Left ventricle myocardium superior (tissue), 1 donor: Measurements from ENCODE around the gene IL1R2. TPM values are rescaled to one million over a fixed set of nuclear protein-coding genes. Genes with fewer than 3 reads are reported as not detected.
"Not testable (repeated sequence)": the region's sequence is repeated elsewhere in the genome, so short reads cannot be mapped to it uniquely, and the experiment has no call there.

ENCODE experiments used
- ATAC-seq: fragments of 200-7000 bp; cut with Tn5 transposase; one replicate; pipeline ENCODE4 v1.9.1; 2020; ENCODE audit warnings: mild to moderate bottlenecking, moderate library complexity
- DNase-seq: peaks from one replicate; pipeline ENCODE4 v3.0.0-alpha.2; 2020
- intact Hi-C: fragments of 100-400 bp; cut with micrococcal nuclease; formaldehyde crosslinking; loops from one replicate; pipeline ENCODE4 v1.11.0; 2022
- total RNA-seq: library from RNA; stranded (reverse); fragmentation: NEBNext Ultra II Directional; extraction: Animal tissue kit (Norgen Biotek cat#: 25700); gene quantifications from one replicate; pipeline ENCODE4 v1.2.1, GENCODE V29; 2021
- donor health status: DM: no; HTN: yes; CAD: no; lungs with severe emphysema.

Gene IL1R2
- total RNA-seq, 1 donor from 2014 or later = 1.4 TPM

- peak; percentile 10 for ATAC-seq
- DNase-seq = no peak
- intact Hi-C loops = no loop called here
Measured at GRCh38 chr2:102064679-102065674, 73.2 kb downstream of the IL1R2 start.

DNA sequence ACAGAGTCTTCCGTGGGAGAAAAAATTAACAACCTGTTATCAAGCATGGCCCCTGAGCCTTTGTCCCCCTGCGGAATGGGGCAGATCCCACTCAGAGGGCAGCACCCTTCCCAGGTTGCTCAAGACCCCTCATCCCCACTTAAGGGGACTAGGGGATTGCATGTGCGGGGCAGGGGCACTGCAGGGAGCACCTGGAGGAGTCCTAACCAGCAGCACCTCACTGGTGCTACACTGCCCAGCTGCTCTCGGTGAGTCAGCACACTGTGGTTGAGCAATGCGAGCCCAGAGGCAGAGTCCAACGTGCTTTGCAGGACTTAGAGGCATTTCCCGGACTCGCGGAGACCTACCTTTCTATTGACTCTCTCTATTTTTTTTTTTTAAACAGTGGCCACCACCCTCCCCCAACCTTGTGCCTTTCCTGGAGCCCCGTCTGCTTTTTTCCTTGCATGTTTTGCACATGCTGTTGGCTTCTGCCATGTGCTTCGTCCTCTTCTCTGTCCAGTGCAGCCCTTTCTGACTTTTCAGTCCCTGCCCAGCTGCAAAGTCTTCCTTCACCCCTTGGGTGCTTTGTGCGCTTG lies 74.0 kb downstream of the IL1R2 start:
- intact Hi-C loops = no loop called here
- ATAC-seq (no peak), DNase-seq (peak; percentile 39)

DNA sequence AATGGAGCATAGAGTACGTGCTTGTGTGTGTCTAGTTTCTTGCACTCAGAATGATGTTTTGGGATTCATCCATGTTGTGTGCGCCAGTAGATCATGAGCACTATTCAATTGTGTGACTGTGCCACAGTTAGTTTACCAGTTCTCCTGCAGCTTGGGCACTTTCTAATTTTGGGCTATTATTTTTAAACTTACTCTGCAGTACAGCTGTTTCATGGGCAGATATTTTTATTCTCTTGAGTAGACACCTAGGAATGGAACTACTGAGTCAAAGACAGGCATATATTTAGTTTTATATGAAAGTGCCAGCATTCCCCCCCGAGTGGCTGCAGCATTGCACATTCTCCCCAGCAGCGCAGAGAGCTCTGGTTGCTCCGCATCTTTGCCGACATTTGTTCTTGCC lies 74.8 kb downstream of the IL1R2 start:
- intact Hi-C loops = no loop called here
- no peak for DNase-seq
- no peak for ATAC-seq

DNA sequence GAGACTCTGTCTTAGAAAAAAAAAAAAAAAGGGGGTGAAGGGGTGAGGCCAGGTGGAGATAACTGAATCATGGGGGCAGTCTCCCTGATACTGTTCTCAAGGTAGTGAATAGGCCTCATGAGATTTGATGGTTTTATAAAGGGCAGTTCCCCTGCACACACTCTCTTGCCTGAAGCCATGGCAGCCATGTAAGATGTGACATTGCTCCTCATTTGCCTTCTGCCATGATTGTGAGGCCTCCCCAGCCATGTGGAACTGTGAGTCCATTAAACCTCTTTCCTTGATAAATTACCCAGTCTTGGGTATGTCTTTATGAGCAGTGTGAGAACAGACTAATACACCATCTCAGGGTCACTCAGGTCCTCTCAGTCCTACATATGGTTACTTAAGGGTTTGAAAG lies 76.4 kb downstream of the IL1R2 start:
- ATAC-seq, DNase-seq, intact Hi-C loops: not testable (repeated sequence)

GRCh38 chr2:102069311-102069974 lies 77.7 kb downstream of the IL1R2 start:
- intact Hi-C loops = no loop called here
- peak; percentile 3 for ATAC-seq
- DNase-seq = no peak

DNA sequence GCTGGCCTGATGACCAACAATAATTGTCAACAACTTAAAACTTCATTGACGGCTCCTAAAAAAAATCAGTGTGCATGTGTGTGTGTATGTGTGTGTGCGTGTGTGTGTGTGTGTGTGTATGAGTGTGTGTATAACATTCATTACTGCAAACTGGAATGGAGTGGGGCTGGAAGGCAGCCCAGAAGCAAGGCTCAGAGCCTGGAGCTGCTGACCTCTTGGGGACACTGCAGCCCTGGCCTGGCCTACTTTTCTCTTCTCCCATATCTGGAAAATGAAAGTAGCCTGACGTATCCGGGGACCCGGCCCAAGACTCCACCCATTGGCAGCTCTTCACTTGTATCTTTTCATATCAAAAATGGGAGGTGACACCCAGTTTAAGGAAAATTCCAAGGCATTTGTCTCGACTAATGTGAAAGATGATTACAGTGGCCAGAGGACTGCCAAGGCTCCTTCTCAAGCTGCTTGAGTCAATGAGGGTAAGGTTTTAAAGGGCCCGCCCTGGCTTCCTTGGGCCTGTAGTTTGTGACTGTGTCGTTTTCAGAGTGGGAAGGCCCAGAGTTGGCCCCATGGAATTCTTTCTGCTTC lies 78.4 kb downstream of the IL1R2 start:
- ATAC-seq (peak; percentile 96), DNase-seq (peak; percentile 93)
- intact Hi-C loops = no loop called here

- intact Hi-C loops = no loop called here
- DNase-seq = no peak
- ATAC-seq = no peak
Measured at GRCh38 chr2:102072741-102073140, 81.0 kb downstream of the IL1R2 start.

- DNase-seq (no peak), ATAC-seq (no peak)
- intact Hi-C loops = no loop called here
Measured at GRCh38 chr2:102073168-102073724, 81.5 kb downstream of the IL1R2 start.

DNA sequence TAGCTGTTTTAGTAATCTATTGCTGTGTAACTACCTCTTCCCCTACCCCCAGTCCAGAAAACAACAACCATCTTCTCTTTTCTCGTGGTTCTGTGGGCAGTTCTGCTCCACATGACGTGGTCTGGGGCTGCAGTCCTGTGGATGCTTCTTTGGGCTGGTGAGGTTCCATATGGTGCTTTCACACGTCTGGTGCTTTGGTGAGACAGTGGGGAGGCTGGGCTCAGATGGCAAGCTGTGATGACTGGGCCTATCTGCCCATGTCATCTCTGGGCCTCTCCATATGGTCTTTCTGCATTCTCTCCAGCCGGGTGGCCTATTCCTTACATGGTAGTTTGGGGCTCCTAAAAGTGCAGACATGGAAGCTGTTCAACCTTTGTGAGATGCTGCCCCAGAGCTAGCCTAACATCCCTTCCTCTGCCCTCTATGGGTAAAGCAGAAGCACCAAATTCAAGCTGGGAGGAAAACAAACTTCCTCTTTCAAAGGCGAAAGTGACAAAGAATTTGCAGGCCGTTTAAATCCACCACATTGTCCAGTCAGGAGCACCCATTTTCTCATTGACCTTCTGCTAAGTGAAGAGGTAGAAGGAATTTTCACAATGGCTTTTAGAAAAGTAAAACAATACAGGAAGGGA lies 82.5 kb downstream of the IL1R2 start:
- intact Hi-C loops = no loop called here
- ATAC-seq (no peak), DNase-seq (no peak)

GRCh38 chr2:102075479-102075878 lies 83.7 kb downstream of the IL1R2 start:
- DNase-seq (no peak), ATAC-seq (no peak)
- intact Hi-C loops = no loop called here

GRCh38 chr2:102076512-102076911 lies 84.8 kb downstream of the IL1R2 start:
- DNase-seq (no peak), ATAC-seq (no peak)
- intact Hi-C loops = no loop called here

Other genes with a start within 250 kb of the IL1R2 start
- 20.9 TPM for gene IL1R1, start 150.8 kb downstream of the IL1R2 start, total RNA-seq
- gene IL1RL2, start 195.1 kb downstream of the IL1R2 start, total RNA-seq = not detected